Body of pancreas (tissue), 4 donors: ENCODE results near the gene NDEL1.

Experiments used
- CTCF ChIP-seq, 7 experiments: fragments of 450-650 bp in 4 of 7; fragments of 200-600 bp in 3 of 7; sonication (generic) in 3 of 7; IDR thresholded peaks; one replicate each; pipeline ENCODE4 v1.5.1; 2016 to 2019; ENCODE audit warnings: antibody characterized with exemption in 7 of 7
- POLR2A ChIP-seq, 3 donors: fragments of 450-650 bp; IDR thresholded peaks; one replicate each; pipeline ENCODE4 v1.6.1; 2016; ENCODE audit warnings: antibody characterized with exemption in 3 of 3, mild to moderate bottlenecking in 2 of 3

GRCh38 chr17:8499614-8500013, 63.9 kb downstream of the NDEL1 start:
- TF ChIP-seq CTCF (IDR thresholded peaks at IDR 0.05): no peak
- no peak for TF ChIP-seq POLR2A (IDR thresholded peaks at IDR 0.05)
